H1 (cell line): ENCODE measurements around the gene TRIM75. TPM values are rescaled to one million over a fixed set of nuclear protein-coding genes. Genes with fewer than 3 reads are reported as not detected.
"Not testable (repeated sequence)": the region's sequence is repeated elsewhere in the genome, so short reads cannot be mapped to it uniquely, and the experiment has no call there.

Experiments
- CTCF ChIA-PET: fragments of 300-600 bp; sonication (Branson Sonifier 250); formaldehyde crosslinking; loops from one replicate; lab custom pipeline; 2021; ENCODE audit not compliant: partially characterized antibody; lab: Charles Lee
- POLR2A ChIA-PET: fragments of 300-600 bp; sonication (Branson Sonifier 250); formaldehyde crosslinking; loops from one replicate; lab custom pipeline; 2021; ENCODE audit warnings: inconsistent platforms; ENCODE audit not compliant: partially characterized antibody; lab: Charles Lee
- DNase-seq, 2 experiments: peaks; one replicate each; pipeline versions ENCODE4 v3.0.0 to v3.0.0-alpha.2; 2010 to 2022; ENCODE audit warnings: low spot score in 2 of 2, low read depth in 1 of 2, mixed read lengths in 1 of 2
- FAIRE-seq: peaks from 2 replicates; lab custom pipeline; 2011; peaks lifted over from hg19 to GRCh38; lab: Jason Lieb, UNC
- H2AFZ ChIP-seq: 2 replicates; pipeline ENCODE4 v1.8.1; 2012; ENCODE audit warnings: low read length, inconsistent platforms
- H2AK5ac ChIP-seq: 2 replicates; pipeline ENCODE4 v1.6.1; 2013; ENCODE audit warnings: low read depth, low read length
- H2BK120ac ChIP-seq: replicated peaks from 2 replicates; pipeline ENCODE3; 2013; ENCODE audit warnings: low read depth, low read length, inconsistent platforms
- H2BK12ac ChIP-seq: 2 replicates; pipeline ENCODE4 v1.6.1; 2013; ENCODE audit warnings: low read depth, low read length
- H2BK15ac ChIP-seq: 2 replicates; pipeline ENCODE4 v1.6.1; 2013; ENCODE audit warnings: low read length
- H2BK20ac ChIP-seq: 2 replicates; pipeline ENCODE4 v1.6.1; 2013; ENCODE audit warnings: low read length
- H2BK5ac ChIP-seq: 2 replicates; pipeline ENCODE4 v1.6.1; 2013; ENCODE audit warnings: low read depth, low read length
- H3K14ac ChIP-seq: 2 replicates; pipeline ENCODE4 v1.6.1; 2013; ENCODE audit warnings: inconsistent platforms; ENCODE audit not compliant: insufficient read length
- H3K18ac ChIP-seq: 2 replicates; pipeline ENCODE4 v1.6.1; 2013; ENCODE audit warnings: low read length; ENCODE audit errors: extremely low read depth
- H3K23ac ChIP-seq: 2 replicates; pipeline ENCODE4 v1.6.1; 2013; ENCODE audit warnings: inconsistent platforms; ENCODE audit not compliant: insufficient read length
- H3K23me2 ChIP-seq: 2 replicates; pipeline ENCODE4 v1.6.1; 2013; ENCODE audit warnings: low read depth, low read length
- H3K27ac ChIP-seq: 2 replicates; pipeline ENCODE4 v1.6.1; 2011; ENCODE audit warnings: low read depth, low read length, inconsistent platforms
- H3K27me3 ChIP-seq, 4 experiments: replicated peaks in 1 of 4; 1 replicate in 1 of 4; 2 replicates in 3 of 4; pipeline versions ENCODE4 v1.6.1 to v1.8.1; 2011 to 2013; ENCODE audit warnings: low read length in 3 of 4, mild to moderate bottlenecking in 3 of 4, inconsistent platforms in 2 of 4, mixed read lengths in 2 of 4, moderate library complexity in 1 of 4; ENCODE audit not compliant: control insufficient read depth in 3 of 4, insufficient read depth in 3 of 4; ENCODE audit errors: extremely low read depth in 1 of 4
- H3K36me3 ChIP-seq, 4 experiments: 2 replicates each; pipeline versions ENCODE4 v1.6.1 to v1.8.1; 2011 to 2013; ENCODE audit warnings: mild to moderate bottlenecking in 4 of 4, low read length in 3 of 4, moderate library complexity in 2 of 4, control low read depth in 1 of 4, inconsistent platforms in 1 of 4; ENCODE audit not compliant: insufficient read depth in 4 of 4, control insufficient read depth in 2 of 4
- H3K4ac ChIP-seq: replicated peaks from 2 replicates; pipeline ENCODE3; 2013; ENCODE audit warnings: low read length, low read depth, mixed read lengths, inconsistent platforms; ENCODE audit not compliant: insufficient read length
- H3K4me1 ChIP-seq, 4 experiments: replicated peaks in 1 of 4; 1 replicate in 1 of 4; 2 replicates in 3 of 4; pipeline versions ENCODE4 v1.6.1 to v1.8.1; 2011 to 2013; ENCODE audit warnings: low read length in 3 of 4, inconsistent platforms in 2 of 4, mixed read lengths in 1 of 4; ENCODE audit not compliant: insufficient read depth in 4 of 4, control insufficient read depth in 3 of 4
- H3K4me2 ChIP-seq, 2 experiments: 2 replicates each; pipeline versions ENCODE4 v1.6.1 to v1.8.1; 2011 to 2013; ENCODE audit warnings: low read depth in 2 of 2, low read length in 2 of 2, control low read depth in 1 of 2, inconsistent platforms in 1 of 2, mild to moderate bottlenecking in 1 of 2; ENCODE audit not compliant: insufficient read depth in 1 of 2
- H3K4me3 ChIP-seq, 4 experiments: fragments of 200-600, 300-600 bp in 1 of 4; sonication (generic), shearing (Covaris generic), sonication (Bioruptor Twin) in 1 of 4; 2 replicates each; pipeline versions ENCODE4 v1.5.1 to v1.8.1; 2011 to 2016; ENCODE audit warnings: low read length in 4 of 4, low read depth in 3 of 4, control low read depth in 2 of 4, inconsistent platforms in 2 of 4, mild to moderate bottlenecking in 2 of 4, mixed read lengths in 1 of 4, moderate library complexity in 1 of 4; ENCODE audit not compliant: insufficient read depth in 2 of 4; ENCODE audit errors: extremely low read depth in 1 of 4
- H3K56ac ChIP-seq: replicated peaks from 2 replicates; pipeline ENCODE3; 2013; ENCODE audit warnings: low read depth, mild to moderate bottlenecking, mixed read lengths, low read length, inconsistent platforms; ENCODE audit not compliant: insufficient read length
- H3K79me1 ChIP-seq: 2 replicates; pipeline ENCODE4 v1.6.1; 2013; ENCODE audit warnings: low read depth, low read length, control low read depth
- H3K79me2 ChIP-seq, 2 experiments: 2 replicates each; pipeline versions ENCODE4 v1.6.1 to v1.8.1; 2012 to 2013; ENCODE audit warnings: low read length in 2 of 2, mild to moderate bottlenecking in 2 of 2, inconsistent platforms in 1 of 2; ENCODE audit not compliant: insufficient read depth in 2 of 2, control insufficient read depth in 1 of 2
- H3K9ac ChIP-seq, 4 experiments: replicated peaks in 1 of 4; 1 replicate in 1 of 4; 2 replicates in 3 of 4; pipeline versions ENCODE4 v1.6.1 to v1.8.1; 2011 to 2013; ENCODE audit warnings: low read depth in 3 of 4, low read length in 3 of 4, control low read depth in 2 of 4, mild to moderate bottlenecking in 2 of 4, moderate library complexity in 2 of 4, inconsistent platforms in 1 of 4; ENCODE audit errors: extremely low read depth in 1 of 4
- H3K9me3 ChIP-seq, 2 experiments: 2 replicates each; pipeline versions ENCODE4 v1.6.1 to v1.8.1; 2012 to 2013; ENCODE audit warnings: mild to moderate bottlenecking in 2 of 2, moderate library complexity in 2 of 2, control low read depth in 1 of 2, inconsistent platforms in 1 of 2, low read depth in 1 of 2, low read length in 1 of 2, mixed read lengths in 1 of 2; ENCODE audit not compliant: insufficient read depth in 2 of 2
- H4K20me1 ChIP-seq, 2 experiments: replicated peaks in 1 of 2; 2 replicates each; pipeline versions ENCODE3 to v1.8.1; 2011 to 2013; ENCODE audit warnings: inconsistent platforms in 2 of 2, low read length in 2 of 2, mild to moderate bottlenecking in 1 of 2; ENCODE audit not compliant: insufficient read depth in 2 of 2, control insufficient read depth in 1 of 2
- H4K5ac ChIP-seq: 2 replicates; pipeline ENCODE4 v1.6.1; 2013; ENCODE audit warnings: low read length, low read depth, mixed read lengths, inconsistent platforms; ENCODE audit not compliant: insufficient read length
- H4K8ac ChIP-seq: 2 replicates; pipeline ENCODE4 v1.8.0; 2013; ENCODE audit warnings: mild to moderate bottlenecking, moderate library complexity, low read length, inconsistent platforms; ENCODE audit not compliant: insufficient read depth; ENCODE audit errors: extremely low read depth
- H4K91ac ChIP-seq: replicated peaks from 2 replicates; pipeline ENCODE3; 2013; ENCODE audit warnings: low read length, mixed read lengths, inconsistent platforms; ENCODE audit not compliant: insufficient read length
- WGBS, 2 experiments: shearing (Covaris generic) in 1 of 2; methylation state at CpG; one replicate each; pipeline versions ENCODE4 v1.1.6 to v1.1.7; 2013 to 2015; ENCODE audit warnings: low lambda C conversion rate in 2 of 2, mixed read lengths in 2 of 2, inconsistent platforms in 1 of 2, low coverage in 1 of 2, missing lambda C conversion rate in 1 of 2; ENCODE audit not compliant: insufficient replicate concordance in 2 of 2, insufficient coverage in 1 of 2, insufficient read length in 1 of 2; ENCODE audit errors: extremely low coverage in 1 of 2, missing lambda C conversion rate in 1 of 2; 5-methylcytosine and 5-hydroxymethylcytosine counted together
- polyA plus RNA-seq, 7 experiments: library from polyadenylated mRNA; depleted of rRNA in 3 of 7; stranded (reverse) in 5 of 7; unstranded in 2 of 7; fragments of >200 nt in 5 of 7; fragments of 200-250 nt in 2 of 7; gene quantifications; 1 replicate in 5 of 7; 2 replicates in 1 of 7; 4 replicates in 1 of 7; pipeline versions ENCODE4 v1.2.1 to v1.2.3, GENCODE V29; 2011 to 2013; ENCODE audit warnings: missing spikeins in 2 of 7, mixed read lengths in 2 of 7
- total RNA-seq: library from RNA; stranded (reverse); fragmentation: NEBNext Ultra II Directional; extraction: Animal tissue kit (Norgen Biotek cat#: 25700); gene quantifications from 2 replicates; pipeline ENCODE4 v1.2.1, GENCODE V29; 2021

Gene TRIM75
- total and polyA plus RNA-seq, 2 of the 8 experiments (the other 6 are each of a cell fraction or from before 2014, with no cell fraction given) = not detected

DNA sequence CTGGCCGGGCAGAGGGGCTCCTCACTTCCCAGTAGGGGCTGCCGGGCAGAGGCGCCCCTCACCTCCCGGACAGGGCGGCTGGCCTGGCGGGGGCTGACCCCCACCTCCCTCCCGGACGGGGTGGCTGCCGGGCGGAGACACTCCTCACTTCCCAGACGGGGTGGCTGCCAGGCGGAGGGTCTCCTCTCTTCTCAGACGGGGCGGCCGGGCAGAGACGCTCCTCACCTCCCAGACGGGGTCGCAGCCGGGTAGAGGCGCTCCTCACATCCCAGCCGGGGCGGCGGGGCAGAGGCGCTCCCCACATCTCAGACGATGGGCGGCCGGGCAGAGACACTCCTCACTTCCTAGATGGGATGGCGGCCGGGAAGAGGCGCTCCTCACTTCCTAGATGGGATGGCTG is 33.7 kb upstream of the TRIM75 start:
- DNase-seq, H3K23me2 ChIP-seq, H3K4me2 ChIP-seq, H3K9ac ChIP-seq, POLR2A ChIA-PET, H3K79me1 ChIP-seq, H3K14ac ChIP-seq, H4K20me1 ChIP-seq, H3K79me2 ChIP-seq, H3K9me3 ChIP-seq, H3K23ac ChIP-seq, H3K4ac ChIP-seq, H2BK120ac ChIP-seq, H3K18ac ChIP-seq, H2BK15ac ChIP-seq, H2BK12ac ChIP-seq, H3K36me3 ChIP-seq, H3K27ac ChIP-seq, FAIRE-seq, CTCF ChIA-PET, H3K4me1 ChIP-seq, H3K27me3 ChIP-seq, H2AK5ac ChIP-seq, H2BK20ac ChIP-seq, H4K5ac ChIP-seq, H4K8ac ChIP-seq, H3K56ac ChIP-seq, H3K4me3 ChIP-seq, H2BK5ac ChIP-seq, H4K91ac ChIP-seq, H2AFZ ChIP-seq: not testable (repeated sequence)
- WGBS, 2 experiments = no CpG with 5 or more reads among the region's 30 CpGs

DNA sequence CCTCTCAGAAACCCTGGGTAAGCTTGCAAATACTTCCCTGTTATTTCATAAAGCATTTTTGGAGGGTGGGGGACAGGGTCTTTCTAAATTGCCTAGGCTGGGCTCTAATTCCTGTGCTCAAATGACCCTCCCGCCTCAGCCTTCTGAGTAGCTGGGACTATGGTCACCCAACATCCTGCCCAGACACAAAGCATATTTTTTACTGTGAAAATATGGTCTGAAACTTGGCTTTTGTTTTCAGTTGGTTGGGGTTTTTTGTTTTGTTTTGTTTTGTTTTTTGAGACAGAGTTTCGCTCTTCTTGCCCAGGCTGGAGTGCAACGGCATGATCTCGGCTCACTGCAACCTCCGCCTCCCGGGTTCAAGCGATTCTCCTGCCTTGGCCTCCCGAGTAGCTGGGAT is 27.9 kb upstream of the TRIM75 start:
- DNase-seq, H3K36me3 ChIP-seq, H3K56ac ChIP-seq, H2BK15ac ChIP-seq, H2AFZ ChIP-seq, FAIRE-seq, H4K91ac ChIP-seq, H3K4me2 ChIP-seq, H3K23me2 ChIP-seq, H3K18ac ChIP-seq, H3K79me1 ChIP-seq, H2BK12ac ChIP-seq, H4K5ac ChIP-seq, H3K27me3 ChIP-seq, H3K4me3 ChIP-seq, H2AK5ac ChIP-seq, H4K20me1 ChIP-seq, POLR2A ChIA-PET, H3K4ac ChIP-seq, H3K4me1 ChIP-seq, H2BK20ac ChIP-seq, H3K9me3 ChIP-seq, H4K8ac ChIP-seq, H3K23ac ChIP-seq, H3K14ac ChIP-seq, H3K79me2 ChIP-seq, H3K27ac ChIP-seq, H3K9ac ChIP-seq, H2BK120ac ChIP-seq, H2BK5ac ChIP-seq: not testable (repeated sequence)
- 90% methylated on average over 8 of the region's 8 CpGs; no CpG with 5 or more reads in 1 of the 2 experiments for WGBS, 2 experiments
- CTCF ChIA-PET = interaction anchor here (2.3 to 4.4 kb wide), 3 partner anchors 9 to 257 kb away, joined by 5 to 14 read pairs (median 8); no protein-coding TSS in a partner anchor
